Measurements from ENCODE around the gene CALN1.
"Not testable (repeated sequence)": the region's sequence is repeated elsewhere in the genome, so short reads cannot be mapped to it uniquely, and the experiment has no call there.

The CALN1 gene

GRCh38 chr7:71860572-71860971 lies 551.6 kb downstream of the CALN1 start:
- no peak for DNase-seq (ENCODE audit: low read depth)

DNA sequence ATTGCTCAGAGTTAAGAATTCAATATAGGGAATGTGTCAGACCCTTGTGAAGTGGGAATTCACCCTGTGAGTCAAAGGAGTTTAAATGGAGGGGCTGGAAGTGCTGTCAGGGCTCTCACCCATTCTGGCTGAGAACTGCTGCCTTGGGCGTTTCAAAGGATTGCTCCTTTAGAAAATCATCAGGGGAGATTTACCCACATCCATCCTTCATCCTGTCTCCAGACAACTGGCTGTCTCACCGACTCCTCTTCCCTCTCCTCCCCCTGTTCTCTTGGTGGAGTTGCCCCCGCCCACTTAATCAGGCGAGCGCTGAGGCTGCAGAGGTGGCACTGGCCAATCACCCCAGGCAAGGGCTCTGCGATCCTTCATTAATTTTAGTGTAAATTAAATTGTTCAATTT lies 554.8 kb downstream of the CALN1 start:
- no peak for DNase-seq (ENCODE audit: low read depth)

DNA sequence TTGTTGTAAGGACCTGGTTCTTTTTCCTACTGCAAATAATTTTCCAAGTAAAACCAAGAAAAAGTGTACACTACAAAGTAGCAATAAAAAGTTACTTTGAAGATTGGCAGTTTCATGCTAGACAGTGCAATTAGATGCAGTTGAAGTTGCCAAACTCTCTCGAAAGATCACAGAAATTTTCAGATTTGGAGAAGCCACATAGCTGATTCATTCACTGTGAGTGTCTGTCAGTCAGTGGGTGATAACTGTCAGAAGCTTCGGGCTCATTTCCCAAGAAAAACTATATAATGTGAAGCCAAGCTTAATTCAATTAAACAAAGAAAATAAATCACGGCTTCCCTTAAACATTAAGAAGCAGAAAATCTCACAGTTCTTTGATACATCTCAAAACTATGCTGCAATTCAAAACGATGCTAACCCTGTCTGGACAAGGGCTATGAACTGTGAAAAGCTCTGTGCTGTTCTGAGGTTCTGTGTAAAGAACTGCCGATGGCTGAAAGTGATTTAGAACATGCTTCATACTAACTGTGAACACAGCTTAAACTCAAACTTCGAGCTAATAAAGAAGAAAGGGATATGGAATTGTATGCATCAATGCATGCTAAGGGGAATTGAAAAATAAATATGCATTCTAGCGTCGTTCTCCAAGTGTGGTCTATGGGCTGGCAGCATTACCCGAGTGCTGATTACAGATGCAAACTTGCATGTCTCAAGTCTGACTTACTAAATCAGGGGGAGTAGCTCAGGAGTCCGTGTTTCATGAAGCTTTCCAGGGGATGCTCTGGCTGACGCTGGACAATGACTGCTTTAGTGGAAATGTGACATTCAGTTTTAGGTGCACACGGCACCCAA lies 557.4 kb downstream of the CALN1 start:
- DNase-seq (ENCODE audit: low read depth) = no peak

DNA sequence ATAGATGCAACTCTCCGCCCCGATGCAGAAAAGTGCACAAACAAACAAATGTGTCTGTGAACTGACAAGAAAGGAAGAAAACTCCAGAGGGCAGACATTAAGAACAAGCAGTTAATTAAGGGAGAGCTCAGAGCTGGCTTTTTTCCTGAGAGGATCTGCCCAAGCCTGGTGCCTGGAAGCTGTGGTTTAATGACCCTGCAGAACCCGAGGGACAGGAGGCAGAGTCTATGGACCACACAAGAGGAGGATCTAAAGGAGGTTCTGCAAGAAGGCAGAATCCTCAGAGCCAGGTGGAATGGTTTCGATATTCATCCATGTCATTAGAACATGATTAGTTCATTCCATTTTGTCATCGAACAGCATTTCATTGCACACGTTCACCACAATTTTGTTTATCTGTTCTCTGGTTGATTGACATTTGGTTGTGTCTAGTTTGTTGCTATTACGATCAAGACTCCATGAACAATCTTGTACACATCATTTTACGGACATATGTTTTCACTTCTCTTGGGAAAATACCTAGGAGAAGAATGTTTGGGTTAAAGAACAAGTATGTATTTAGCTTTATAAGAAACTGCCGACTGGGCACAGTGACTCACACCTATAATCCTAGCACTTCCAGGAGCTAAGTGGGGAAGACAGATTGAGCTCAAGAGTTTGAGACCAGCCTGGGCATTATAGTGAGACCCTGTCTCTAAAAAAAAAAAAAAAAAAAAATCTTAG lies 560.2 kb downstream of the CALN1 start:
- no peak for DNase-seq (ENCODE audit: low read depth)

DNA sequence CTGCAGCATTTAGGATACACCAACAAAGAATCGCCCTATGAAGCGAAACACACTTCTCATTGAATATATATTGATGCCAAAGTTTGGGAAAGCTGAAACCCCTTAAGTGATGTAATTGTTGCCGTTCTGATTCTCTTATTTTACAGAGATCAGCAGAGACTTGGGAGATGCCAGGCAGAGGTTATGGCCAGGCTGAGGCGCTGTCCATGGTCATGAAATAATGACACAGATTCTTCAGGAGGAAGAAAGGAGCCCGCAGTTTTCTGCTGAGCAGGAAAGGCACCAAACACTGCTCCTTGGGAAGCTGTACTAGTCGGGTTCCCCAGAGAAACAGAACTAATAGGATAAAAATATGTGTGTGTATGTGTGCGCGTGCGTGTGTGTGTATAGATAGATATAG lies 566.0 kb downstream of the CALN1 start:
- DNase-seq (ENCODE audit: low read depth) = no peak

GRCh38 chr7:71843676-71844075 lies 568.5 kb downstream of the CALN1 start:
- no peak for DNase-seq (ENCODE audit: low read depth)

DNA sequence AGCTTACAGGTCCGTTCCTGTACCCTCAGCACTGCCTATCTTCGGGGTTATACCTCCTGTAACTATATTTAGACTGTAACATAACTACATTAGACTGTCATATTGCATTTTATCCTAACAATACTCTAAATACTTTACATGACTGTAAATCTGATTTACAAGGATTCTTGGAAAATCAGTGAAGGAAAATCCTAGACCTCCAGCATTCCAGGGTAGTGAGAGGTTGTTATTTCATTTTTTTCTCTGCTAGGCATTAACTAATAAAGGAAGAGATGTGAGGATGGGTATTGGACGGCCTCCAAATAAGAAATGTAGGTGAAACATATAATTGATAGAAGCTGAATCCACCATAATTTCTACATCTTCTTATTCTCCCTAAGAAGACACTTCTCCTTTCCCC lies 569.4 kb downstream of the CALN1 start:
- no peak for DNase-seq (ENCODE audit: low read depth)

DNA sequence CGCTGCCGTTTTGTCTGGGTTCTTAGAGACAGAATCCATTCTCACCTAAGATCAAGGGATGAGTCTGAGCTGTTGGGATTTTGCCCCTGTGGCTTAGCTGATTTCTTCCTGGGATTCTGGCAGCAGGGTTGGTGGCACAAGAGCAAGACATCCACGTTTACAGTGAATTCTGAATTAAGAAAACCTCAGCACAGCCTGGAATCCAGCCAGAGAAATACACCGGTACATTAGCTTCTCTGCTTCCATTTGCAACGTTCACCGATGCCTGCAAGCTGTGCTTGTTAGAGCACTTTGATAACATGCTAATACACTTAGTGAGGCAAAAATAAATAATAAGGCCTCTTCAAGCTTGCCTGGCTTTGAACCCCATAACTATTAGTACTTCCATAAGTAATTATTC lies 569.8 kb downstream of the CALN1 start:
- no peak for DNase-seq (ENCODE audit: low read depth)

- DNase-seq (ENCODE audit: low read depth) = no peak
These were observed 577.1 kb downstream of the CALN1 start for GRCh38 chr7:71835056-71835455.

- DNase-seq (ENCODE audit: low read depth) = no peak
These were observed 582.6 kb downstream of the CALN1 start for GRCh38 chr7:71829515-71829914.

DNA sequence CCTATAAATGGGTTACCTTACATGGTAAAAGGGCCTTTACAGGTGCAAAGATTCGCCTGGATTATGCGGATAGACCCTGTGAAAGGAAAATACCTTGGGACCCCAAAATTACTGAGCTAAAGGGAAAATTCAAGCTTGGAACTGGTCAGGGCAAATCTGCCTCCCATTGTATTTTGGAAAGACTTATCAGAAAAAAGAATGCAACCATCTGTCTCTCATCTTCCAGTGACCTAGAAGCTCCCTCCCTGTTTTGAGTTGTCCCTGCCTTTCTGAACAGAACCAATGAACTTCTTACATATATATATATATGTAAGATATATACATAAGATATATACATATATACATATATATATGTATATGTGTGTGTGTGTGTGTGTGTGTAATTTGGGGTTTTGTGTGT lies 583.8 kb downstream of the CALN1 start:
- DNase-seq (ENCODE audit: low read depth) = no peak

DNA sequence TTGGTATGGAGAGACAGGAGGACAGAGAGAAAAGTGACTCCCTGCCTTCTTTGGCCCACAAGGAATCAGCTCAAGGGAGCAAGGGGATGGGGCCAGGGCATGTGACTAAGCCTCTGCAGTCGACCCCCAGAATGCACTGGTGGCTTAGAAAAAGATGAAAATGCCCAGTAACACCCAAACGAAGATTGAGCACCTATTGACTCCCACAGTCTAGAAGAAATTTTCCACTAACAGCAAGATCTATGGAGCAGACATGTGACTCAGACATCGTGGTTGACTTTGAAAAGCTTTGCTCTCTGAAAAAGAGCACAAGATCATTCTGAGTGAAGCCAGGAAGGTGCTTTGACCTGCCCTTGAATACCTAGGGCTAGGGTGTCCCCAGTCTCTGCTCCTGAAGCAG lies 586.0 kb downstream of the CALN1 start:
- DNase-seq (ENCODE audit: low read depth) = no peak

- no peak for DNase-seq (ENCODE audit: low read depth)
These were observed 588.0 kb downstream of the CALN1 start for GRCh38 chr7:71824006-71824760.

DNA sequence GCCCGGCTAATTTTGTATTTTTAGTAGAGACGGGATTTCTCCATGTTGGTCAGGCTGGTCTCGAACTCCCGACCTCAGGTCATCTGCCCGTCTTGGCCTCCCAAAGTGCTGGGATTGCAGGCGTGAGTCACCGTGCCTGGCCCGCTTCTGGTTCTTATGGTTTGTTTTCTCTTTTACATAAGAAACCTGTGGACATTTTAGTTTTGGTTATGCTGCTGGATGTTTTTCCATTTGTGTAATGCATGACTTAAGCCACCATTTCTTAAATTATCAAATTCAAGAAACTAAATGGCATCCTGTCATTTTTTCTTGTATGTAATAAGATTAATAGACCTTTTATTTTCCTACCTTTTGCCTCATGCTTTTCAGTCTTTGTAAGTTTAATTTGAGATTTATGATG lies 589.7 kb downstream of the CALN1 start:
- DNase-seq (ENCODE audit: low read depth) = not testable (repeated sequence)

GRCh38 chr7:71817916-71818315 lies 594.2 kb downstream of the CALN1 start:
- no peak for DNase-seq (ENCODE audit: low read depth)

DNA sequence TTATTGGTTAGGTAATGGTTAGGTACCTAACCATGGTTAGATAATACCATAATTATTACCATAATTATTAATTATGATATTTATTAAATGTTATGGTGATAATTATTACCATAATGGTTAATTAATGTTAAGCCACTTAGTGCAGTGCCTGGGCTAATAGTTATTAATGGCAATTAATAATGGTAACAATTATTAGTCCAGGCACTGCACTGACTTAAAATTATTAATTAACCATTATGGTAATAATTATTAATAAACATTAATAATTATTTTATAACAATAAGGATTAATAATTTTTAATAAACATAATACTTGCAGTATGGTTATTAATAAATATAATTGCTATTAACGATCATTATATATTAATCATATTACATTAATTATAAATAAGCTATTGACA lies 604.0 kb downstream of the CALN1 start:
- no peak for DNase-seq (ENCODE audit: low read depth)

DNA sequence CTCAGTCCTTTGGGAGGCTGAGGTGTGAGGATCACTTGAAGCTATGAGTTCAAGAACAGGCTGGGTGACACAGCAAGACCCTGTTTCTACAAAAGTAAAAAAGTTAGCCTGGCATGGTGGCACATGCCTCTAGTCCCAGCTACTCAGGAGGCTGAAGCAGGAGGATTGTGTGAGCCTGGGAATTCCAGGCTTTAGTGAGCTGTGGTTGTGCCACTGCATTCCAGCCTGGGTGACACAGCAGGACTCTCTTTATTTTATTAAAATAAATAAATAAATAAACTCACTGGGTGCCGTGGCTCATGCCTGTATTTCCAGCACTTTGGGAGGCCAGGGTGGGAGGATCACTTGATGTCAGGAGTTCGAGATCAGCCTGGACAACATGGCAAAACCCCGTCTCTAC lies 607.9 kb downstream of the CALN1 start:
- no peak for DNase-seq (ENCODE audit: low read depth)

- no peak for DNase-seq (ENCODE audit: low read depth)
These were observed 610.2 kb downstream of the CALN1 start for GRCh38 chr7:71801976-71802375.

- no peak for DNase-seq (ENCODE audit: low read depth)
These were observed 611.8 kb downstream of the CALN1 start for GRCh38 chr7:71800321-71800720.

DNA sequence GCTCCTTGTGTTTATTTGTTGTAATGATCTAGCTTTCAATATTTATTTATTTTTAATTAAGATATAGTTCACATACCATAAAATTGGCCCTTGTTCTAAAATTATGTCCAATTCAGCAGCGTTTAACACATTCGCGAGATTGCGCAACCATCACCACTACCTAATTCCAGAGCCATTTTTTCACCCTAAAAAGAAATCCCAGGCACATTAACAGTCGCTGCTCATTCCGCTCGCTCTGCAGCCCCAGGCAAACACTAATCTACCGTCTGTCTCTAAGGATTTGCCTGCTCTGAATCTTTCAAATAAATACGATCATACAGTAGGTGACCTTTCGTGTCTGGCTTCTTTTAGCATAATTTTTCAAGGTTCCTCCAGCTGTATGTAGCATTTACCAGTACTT lies 616.7 kb downstream of the CALN1 start:
- DNase-seq (ENCODE audit: low read depth) = no peak

GRCh38 chr7:71793251-71793650 lies 618.9 kb downstream of the CALN1 start:
- DNase-seq (ENCODE audit: low read depth) = no peak

DNA sequence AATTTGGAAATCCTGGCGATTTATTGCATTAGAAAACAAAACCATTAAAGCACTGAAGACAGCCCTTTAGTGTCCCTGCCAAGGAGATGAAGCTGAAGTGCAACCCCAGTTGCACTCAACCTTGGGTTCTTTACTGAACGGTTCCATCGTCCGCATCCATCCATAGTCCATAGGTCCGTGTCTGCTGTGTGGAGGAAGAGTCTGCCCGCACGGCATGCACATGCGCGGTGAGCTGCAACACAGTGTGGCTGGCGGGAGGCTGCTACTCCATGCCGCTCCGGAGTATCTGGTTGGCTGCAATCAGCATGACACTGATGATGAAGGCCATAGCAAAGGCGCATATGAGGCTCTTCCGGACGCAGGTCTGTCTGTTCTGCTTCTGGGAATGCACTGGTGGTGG lies 624.6 kb downstream of the CALN1 start:
- DNase-seq (ENCODE audit: low read depth) = no peak

DNA sequence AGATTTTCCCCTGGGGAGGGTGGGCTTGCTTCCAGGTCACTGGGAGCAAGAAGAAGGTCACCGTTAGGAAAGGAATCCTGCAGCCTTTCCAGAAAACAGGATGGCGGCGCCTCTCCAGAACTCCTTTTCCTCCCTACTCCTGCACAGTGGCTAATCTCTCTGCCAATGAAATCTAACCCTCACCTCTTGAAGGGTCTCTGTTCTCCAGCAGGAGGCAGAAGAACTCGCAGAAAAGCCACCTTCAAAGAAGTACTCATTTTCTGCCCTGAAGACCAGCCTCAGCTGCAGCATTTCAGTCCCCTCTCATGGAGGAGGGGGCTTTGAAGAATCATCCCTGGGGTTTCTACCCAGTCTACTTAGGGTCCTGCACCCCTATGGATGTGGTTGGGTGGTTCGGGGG lies 626.9 kb downstream of the CALN1 start:
- DNase-seq (ENCODE audit: low read depth) = no peak
